ENCODE measurements around the gene C20orf141. TPM values are rescaled to one million over a fixed set of nuclear protein-coding genes. Genes with fewer than 3 reads are reported as not detected.
A peak's percentile ranks its signal among the peaks of the same experiment; 100 is the strongest.

C20orf141 gene
- total RNA-seq, 1 experiment from 2014 or later, result not detected

DNA sequence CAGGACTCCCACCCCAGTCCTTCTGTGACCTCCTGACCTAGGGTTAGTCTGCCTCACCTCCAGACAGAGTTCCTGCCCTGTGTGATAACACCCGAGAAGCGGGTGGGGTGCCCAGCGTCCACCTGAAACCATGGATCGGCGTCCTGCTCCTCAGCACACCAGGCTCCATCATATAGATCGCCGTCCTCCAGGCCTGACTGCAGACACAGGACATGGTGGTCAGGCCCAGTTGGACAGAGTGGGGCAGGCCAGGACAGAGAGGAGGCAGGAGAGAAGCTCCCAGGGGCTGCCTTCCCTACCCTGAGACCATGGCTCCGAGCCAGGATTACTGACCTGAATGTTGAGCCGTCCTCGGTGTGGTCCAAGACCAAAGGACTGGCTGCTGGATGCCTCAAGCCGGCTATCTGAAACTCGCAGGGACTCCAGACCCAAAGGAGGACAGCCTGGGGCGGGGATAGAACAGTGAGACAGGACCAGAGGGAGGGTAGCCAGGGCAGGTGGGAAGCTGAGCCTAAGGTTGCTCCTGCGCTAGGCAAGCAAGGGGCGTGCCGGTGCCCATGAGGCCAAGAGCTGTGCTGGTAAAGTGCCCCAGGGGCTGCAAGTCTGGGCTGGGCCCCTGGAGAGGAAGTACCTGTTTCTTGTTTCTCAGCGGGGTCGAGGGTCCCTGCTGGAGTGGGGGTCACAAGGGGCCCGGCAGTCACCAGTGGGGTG, 16.5 kb upstream of the C20orf141 start:
- no TSS peak for BruUV-seq (replicated peaks)
- no peak for TF ChIP-seq EZH2 (IDR thresholded peaks at IDR 0.05; ENCODE audit: low read depth)
- TF ChIP-seq, protein P1, sequence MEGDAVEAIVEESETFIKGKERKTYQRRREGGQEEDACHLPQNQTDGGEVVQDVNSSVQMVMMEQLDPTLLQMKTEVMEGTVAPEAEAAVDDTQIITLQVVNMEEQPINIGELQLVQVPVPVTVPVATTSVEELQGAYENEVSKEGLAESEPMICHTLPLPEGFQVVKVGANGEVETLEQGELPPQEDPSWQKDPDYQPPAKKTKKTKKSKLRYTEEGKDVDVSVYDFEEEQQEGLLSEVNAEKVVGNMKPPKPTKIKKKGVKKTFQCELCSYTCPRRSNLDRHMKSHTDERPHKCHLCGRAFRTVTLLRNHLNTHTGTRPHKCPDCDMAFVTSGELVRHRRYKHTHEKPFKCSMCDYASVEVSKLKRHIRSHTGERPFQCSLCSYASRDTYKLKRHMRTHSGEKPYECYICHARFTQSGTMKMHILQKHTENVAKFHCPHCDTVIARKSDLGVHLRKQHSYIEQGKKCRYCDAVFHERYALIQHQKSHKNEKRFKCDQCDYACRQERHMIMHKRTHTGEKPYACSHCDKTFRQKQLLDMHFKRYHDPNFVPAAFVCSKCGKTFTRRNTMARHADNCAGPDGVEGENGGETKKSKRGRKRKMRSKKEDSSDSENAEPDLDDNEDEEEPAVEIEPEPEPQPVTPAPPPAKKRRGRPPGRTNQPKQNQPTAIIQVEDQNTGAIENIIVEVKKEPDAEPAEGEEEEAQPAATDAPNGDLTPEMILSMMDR (conservative IDR thresholded peaks at IDR 0.05), result no peak
- Histone ChIP-seq H3K9me2 (ENCODE audit: insufficient read depth) (no peaks in the 10 kb centered on the region), H4K20me1 (ENCODE audit: insufficient read depth) (no peaks in the 10 kb centered on the region), H3K9me3 (ENCODE audit: insufficient read depth, low read depth) (no peaks in the 10 kb centered on the region), H3K79me2 (ENCODE audit: low read depth) (no peaks in the 10 kb centered on the region), H3K27me3 (ENCODE audit: insufficient read depth, low read depth) (peaks cover 28% of the 10 kb centered on the region), H3K4me2 (no peak overlapping the region), H3K27ac (no peak overlapping the region), H2AFZ (no peak overlapping the region), H3K36me3 (ENCODE audit: low read depth) (no peaks in the 10 kb centered on the region), H3F3A (ENCODE audit: insufficient read depth, low read depth) (no peaks in the 10 kb centered on the region), H3K4me1 (replicated peaks; ENCODE audit: insufficient read depth) (no peaks in the 10 kb centered on the region), H3K4me3 (no peak overlapping the region)
- intact Hi-C loops (cut with micrococcal nuclease; ENCODE audit: unreplicated experiment), result no loop called here
- POLR2A ChIA-PET (ENCODE audit: unreplicated experiment), result no interaction called here
- no peak for DNase-seq
- CTCF ChIA-PET, result no interaction called here

DNA sequence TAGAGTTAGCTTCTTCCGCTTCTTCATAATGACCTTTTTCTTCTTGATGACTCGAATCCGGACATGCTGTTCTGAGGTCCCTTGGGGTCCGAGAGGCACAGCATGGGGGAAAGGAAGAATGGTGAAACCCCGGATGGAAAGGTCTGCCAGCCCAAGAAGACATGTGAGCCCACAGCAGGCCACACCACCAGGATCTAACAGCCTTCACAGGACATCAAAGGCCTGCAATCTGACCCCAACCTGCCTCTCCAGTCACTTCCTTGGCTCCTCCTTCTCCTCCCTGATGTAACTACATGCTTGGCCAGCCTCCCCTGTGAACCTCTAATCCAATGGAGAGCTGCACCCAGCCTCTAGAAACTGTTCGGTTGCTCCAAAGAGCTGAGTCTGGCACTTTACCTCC, 16.0 kb upstream of the C20orf141 start:
- intact Hi-C loops (cut with micrococcal nuclease; ENCODE audit: unreplicated experiment), result no loop called here

DNA sequence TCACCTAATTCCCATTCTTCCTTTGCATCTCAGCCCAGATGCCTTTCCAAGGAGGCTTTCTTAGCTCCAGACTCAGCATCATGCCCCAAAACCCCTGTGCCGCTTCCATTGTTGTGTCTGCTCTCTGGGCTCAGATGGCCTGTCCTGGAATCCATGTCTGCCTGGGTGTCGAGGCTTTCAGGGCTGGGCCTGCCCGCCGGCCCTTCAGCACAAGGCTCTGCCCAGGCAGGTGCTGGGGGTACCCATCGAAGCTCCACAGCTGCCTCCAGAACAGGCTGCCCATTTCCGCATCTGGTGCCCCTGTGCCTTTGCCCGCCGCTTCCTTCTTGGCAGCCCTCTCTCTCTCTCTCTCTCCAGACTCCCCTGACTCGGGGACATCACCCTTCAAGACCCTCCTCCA, 15.5 kb upstream of the C20orf141 start:
- Histone ChIP-seq H3K9me2 (ENCODE audit: insufficient read depth) (no peaks in the 10 kb centered on the region), H3K9me3 (ENCODE audit: insufficient read depth, low read depth) (no peaks in the 10 kb centered on the region), H3F3A (ENCODE audit: insufficient read depth, low read depth) (no peaks in the 10 kb centered on the region), H3K4me1 (replicated peaks; ENCODE audit: insufficient read depth) (no peaks in the 10 kb centered on the region), H3K36me3 (ENCODE audit: low read depth) (no peaks in the 10 kb centered on the region), H4K20me1 (ENCODE audit: insufficient read depth) (no peaks in the 10 kb centered on the region), H3K4me3 (no peak overlapping the region), H3K27ac (no peak overlapping the region), H3K4me2 (no peak overlapping the region), H3K27me3 (ENCODE audit: insufficient read depth, low read depth) (peaks cover 24% of the 10 kb centered on the region), H3K79me2 (ENCODE audit: low read depth) (no peaks in the 10 kb centered on the region), H2AFZ (no peak overlapping the region)
- CTCF ChIA-PET, result no interaction called here
- POLR2A ChIA-PET (ENCODE audit: unreplicated experiment), result no interaction called here
- no TSS peak for BruUV-seq (replicated peaks)
- intact Hi-C loops (cut with micrococcal nuclease; ENCODE audit: unreplicated experiment), result no loop called here
- TF ChIP-seq EZH2 (IDR thresholded peaks at IDR 0.05; ENCODE audit: low read depth), result no peak
- TF ChIP-seq, protein P1 (conservative IDR thresholded peaks at IDR 0.05), result no peak
- DNase-seq, result no peak

More for the DNA sequence above, 16.0 kb upstream of the C20orf141 start:
- CTCF ChIA-PET, result no interaction called here
- no peak overlapping the region for H3K4me2 ChIP-seq
- TF ChIP-seq EZH2 (IDR thresholded peaks at IDR 0.05; ENCODE audit: low read depth), result no peak
- TF ChIP-seq, protein P1 (conservative IDR thresholded peaks at IDR 0.05), result no peak
- H3K27ac ChIP-seq, result no peak overlapping the region
- H3F3A ChIP-seq (ENCODE audit: insufficient read depth, low read depth), result no peaks in the 10 kb centered on the region
- no peaks in the 10 kb centered on the region for H3K36me3 ChIP-seq (ENCODE audit: low read depth)
- no peak overlapping the region for H3K4me3 ChIP-seq
- H3K9me2 ChIP-seq (ENCODE audit: insufficient read depth), result no peaks in the 10 kb centered on the region
- H2AFZ ChIP-seq, result no peak overlapping the region
- H3K79me2 ChIP-seq (ENCODE audit: low read depth), result no peaks in the 10 kb centered on the region
- no peaks in the 10 kb centered on the region for H4K20me1 ChIP-seq (ENCODE audit: insufficient read depth)
- peaks cover 24% of the 10 kb centered on the region for H3K27me3 ChIP-seq (ENCODE audit: insufficient read depth, low read depth)
- H3K9me3 ChIP-seq (ENCODE audit: insufficient read depth, low read depth), result no peaks in the 10 kb centered on the region
- BruUV-seq (replicated peaks), result no TSS peak
- no peaks in the 10 kb centered on the region for H3K4me1 ChIP-seq (replicated peaks; ENCODE audit: insufficient read depth)
- DNase-seq, result peak in 1 of 2 experiments; percentile 39
- POLR2A ChIA-PET (ENCODE audit: unreplicated experiment), result no interaction called here
